GM21576 (cell line): Measurements from ENCODE around the gene GLO1.

ENCODE experiments used
- ATAC-seq: cut with Tn5 transposase; IDR thresholded peaks from one replicate; pipeline ENCODE4 v1.9.1; 2021; ENCODE audit warnings: mild to moderate bottlenecking, moderate library complexity; ENCODE audit not compliant: unreplicated experiment

The GLO1 gene

GRCh38 chr6:38673397-38674165 lies 29.4 kb downstream of the GLO1 start:
- ATAC-seq, result no peak

- ATAC-seq, result peak; percentile 73
Observed at GRCh38 chr6:38671885-38672467, 31.0 kb downstream of the GLO1 start.

GRCh38 chr6:38658418-38659167 lies 44.4 kb downstream of the GLO1 start:
- no peak for ATAC-seq

DNA sequence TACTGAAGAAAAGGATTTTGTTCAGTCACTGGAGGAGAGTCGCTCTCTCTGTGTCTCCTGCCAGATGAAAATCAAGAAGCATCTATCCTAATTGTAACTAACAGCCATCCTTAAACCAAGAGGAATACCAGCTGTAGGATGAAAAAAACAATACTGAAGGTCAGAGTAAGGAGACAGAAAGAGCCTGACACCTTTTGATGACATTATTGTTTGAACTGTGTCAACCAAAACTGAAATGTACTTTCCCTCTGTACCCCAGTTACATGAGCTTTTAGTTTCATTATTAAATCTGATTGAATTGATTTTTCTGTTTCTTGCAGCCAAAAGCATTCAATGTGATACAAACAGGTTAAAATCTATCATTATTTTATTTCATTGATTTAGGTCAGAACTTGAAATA lies 46.0 kb downstream of the GLO1 start:
- no peak for ATAC-seq

DNA sequence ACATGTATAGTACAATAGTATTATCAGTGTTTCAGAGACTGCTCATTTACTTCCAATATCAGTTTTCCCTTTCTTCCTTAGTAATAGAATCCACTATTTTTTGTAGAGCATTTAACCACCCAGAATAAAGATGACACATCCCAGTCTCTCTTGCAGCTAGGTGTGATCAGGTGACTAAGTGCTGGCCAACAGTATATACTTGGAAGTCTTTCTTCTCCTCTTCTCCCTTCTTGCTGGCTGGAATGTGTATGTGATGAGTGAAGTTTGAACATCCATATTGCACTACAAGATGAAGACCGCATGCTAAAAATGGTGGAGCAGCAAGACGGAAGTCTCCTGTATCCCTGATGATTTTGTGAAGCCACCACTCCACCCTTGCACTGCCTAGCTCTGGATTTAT lies 48.7 kb downstream of the GLO1 start:
- no peak for ATAC-seq

- ATAC-seq, result no peak
Observed at GRCh38 chr6:38651121-38651784, 51.7 kb downstream of the GLO1 start.

GRCh38 chr6:38650207-38650752 lies 52.7 kb downstream of the GLO1 start:
- ATAC-seq, result no peak

- no peak for ATAC-seq
Observed at GRCh38 chr6:38649744-38650143, 53.2 kb downstream of the GLO1 start.

DNA sequence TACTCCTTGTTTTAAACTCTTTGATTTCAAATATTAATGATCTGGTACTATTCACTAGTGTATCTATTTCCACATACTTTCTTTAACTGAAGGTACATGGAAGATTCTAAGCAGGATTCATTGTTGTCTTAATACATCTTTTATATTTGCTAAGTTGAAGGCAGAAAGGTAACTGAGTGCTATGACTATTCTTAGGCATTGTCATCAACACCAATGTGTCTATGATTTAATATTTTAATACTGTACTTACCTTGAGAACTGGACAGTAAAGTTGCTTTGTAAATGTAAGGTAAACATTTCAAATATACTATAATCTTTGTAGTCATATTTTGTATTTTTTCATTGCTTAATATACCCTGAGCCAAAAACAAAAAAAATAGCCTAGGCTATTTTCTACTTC lies 54.3 kb downstream of the GLO1 start:
- no peak for ATAC-seq

GRCh38 chr6:38646166-38646878 lies 56.6 kb downstream of the GLO1 start:
- ATAC-seq, result no peak

GRCh38 chr6:38644951-38645350 lies 58.0 kb downstream of the GLO1 start:
- no peak for ATAC-seq

DNA sequence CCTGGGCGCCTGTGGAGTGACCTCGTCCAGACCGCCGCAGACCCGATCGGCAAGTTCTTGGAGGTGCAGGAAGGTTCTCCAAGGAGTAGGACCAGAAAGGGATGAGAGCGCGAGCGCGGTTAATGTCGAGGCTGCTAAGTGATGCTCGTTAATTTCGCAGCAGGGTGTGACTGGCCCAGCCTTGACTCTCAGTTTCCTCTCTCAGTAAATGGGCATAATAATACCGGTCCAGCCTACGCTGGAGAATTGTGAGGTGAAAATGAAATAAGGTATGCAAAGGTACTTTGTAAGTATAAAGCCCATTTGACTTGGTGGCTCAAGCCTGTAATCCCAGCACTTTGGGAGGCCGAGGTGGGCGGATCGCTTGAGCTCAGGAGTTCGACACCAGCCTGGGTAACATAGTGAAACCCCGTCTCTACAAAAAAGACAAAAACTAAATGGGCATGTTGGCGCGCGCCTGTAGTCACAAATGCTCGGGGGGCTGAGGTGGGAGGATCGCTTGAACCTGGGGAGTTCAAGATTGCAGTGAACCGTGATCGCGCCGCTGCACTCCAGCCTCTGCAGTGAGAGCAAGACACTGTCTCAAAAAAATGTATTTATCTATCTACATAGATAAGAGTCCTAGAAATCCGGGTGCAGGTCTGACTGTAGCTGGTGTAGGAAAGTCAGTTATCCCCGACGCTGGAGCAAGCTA lies 62.6 kb downstream of the GLO1 start:
- ATAC-seq, result no peak

- peak; percentile 73 for ATAC-seq
Observed at GRCh38 chr6:38639498-38640215, 63.3 kb downstream of the GLO1 start, which contains the start of gene BTBD9. Gene BTBD9 (minus strand): TSS chr6:38639929.

- ATAC-seq, result peak; percentile 18
Observed at GRCh38 chr6:38638941-38639497, 63.9 kb downstream of the GLO1 start.

DNA sequence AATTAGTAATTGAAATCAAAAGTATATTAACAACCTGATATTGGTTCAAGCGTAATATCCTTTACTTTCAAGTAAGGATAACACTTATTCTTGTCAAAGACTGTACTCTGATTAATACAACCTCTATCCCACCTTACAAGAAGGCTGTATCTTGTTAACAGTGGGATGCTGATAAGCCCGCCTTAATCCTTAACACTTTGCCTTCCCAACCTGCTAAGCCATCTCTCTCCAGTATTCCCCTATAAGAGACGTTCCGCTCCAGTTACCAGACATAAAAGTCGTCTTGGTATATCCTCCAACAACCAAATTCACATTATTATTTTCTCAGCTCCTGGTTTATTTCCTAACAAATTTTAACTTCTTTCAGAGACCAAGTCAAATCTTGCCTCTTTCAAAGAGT lies 65.2 kb downstream of the GLO1 start:
- ATAC-seq, result no peak

DNA sequence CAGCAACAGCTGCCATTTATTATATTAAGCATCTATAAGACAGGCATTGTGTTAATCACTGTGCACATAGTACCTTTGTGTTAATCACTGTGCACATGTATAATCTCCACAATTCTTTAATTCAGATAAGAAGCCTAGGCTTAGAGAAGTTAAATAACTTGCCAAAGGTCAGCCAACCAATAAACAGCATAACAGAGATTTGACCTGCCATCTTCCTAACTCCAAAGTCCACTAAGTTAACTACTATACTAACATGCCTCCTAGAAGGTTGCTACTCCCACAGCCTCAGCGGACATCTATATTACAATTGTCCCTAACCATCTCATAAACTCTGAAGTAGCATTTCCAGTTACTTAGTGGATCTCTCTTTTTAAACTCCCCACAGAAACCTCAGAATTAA lies 66.9 kb downstream of the GLO1 start:
- ATAC-seq, result no peak

GRCh38 chr6:38634518-38634917 lies 68.4 kb downstream of the GLO1 start:
- no peak for ATAC-seq

DNA sequence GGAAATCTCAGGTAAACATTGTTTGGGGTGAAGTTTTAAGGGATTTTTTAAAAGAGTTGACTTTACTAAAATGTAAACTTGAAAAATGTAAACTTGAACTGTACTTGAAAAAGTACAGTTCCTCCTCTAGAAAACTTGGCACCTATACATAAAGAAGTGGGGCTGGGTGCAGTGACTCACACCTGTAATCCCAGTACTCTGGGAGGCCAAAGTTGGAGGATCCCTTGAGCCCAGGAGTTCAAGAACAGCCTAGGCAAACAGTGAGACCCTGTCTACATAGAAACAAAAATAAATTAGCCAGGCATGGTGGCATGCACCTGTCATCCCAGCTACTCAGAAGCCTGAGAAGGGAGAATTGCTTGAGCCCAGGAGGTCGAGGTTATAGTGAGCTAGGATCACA lies 70.5 kb downstream of the GLO1 start:
- ATAC-seq, result no peak

GRCh38 chr6:38631186-38631783 lies 71.7 kb downstream of the GLO1 start:
- no peak for ATAC-seq
